SK-N-SH (cell line): Measurements from ENCODE around the gene MAML3. TPM values are rescaled to one million over a fixed set of nuclear protein-coding genes. Genes with fewer than 3 reads are reported as not detected.

Source experiments
- CTCF ChIA-PET: fragments of 300-600, 350-600 bp; formaldehyde crosslinking; extraction: SDS; loops from one replicate; lab custom pipeline; 2021; lab: Yijun Ruan, JAX
- POLR2A ChIA-PET: fragments of 350-600 bp; sonication (Branson Sonifier 250); formaldehyde crosslinking; extraction: SDS; loops from one replicate; lab custom pipeline; 2020; ENCODE audit warnings: antibody characterized with exemption, inconsistent platforms; lab: Yijun Ruan, JAX
- DNase-seq: peaks from one replicate; pipeline ENCODE4 v3.0.0; 2012
- H2AFZ ChIP-seq: fragments of 200-600 bp; sonication (generic); 2 replicates; pipeline ENCODE4 v1.8.1; 2016; ENCODE audit warnings: antibody characterized with exemption, mild to moderate bottlenecking, low read depth
- H3F3A ChIP-seq: fragments of 200-600 bp; sonication (generic); replicated peaks from 2 replicates; pipeline ENCODE3; 2016; ENCODE audit warnings: antibody characterized with exemption, mild to moderate bottlenecking; ENCODE audit not compliant: insufficient read depth
- H3K27ac ChIP-seq, 2 experiments: fragments of 200-500 bp in 1 of 2; fragments of 200-600 bp in 1 of 2; sonication (Bioruptor generic) in 1 of 2; sonication (generic), shearing (Covaris generic) in 1 of 2; 2 replicates each; pipeline versions ENCODE4 v1.5.1 to v1.6.1; 2014 to 2016; ENCODE audit warnings: low read depth in 2 of 2, inconsistent platforms in 1 of 2, low read length in 1 of 2, mild to moderate bottlenecking in 1 of 2, mixed read lengths in 1 of 2
- H3K27me3 ChIP-seq: fragments of 200-600 bp; sonication (generic), shearing (Covaris generic); 2 replicates; pipeline ENCODE4 v1.6.1; 2016; ENCODE audit warnings: mixed run types; ENCODE audit not compliant: insufficient read depth
- H3K36me3 ChIP-seq, 2 experiments: fragments of 200-500 bp in 1 of 2; fragments of 200-600 bp in 1 of 2; sonication (Bioruptor generic) in 1 of 2; sonication (generic) in 1 of 2; replicated peaks in 1 of 2; 2 replicates each; pipeline versions ENCODE3 to v1.5.1; 2014 to 2016; ENCODE audit warnings: low read length in 1 of 2, mild to moderate bottlenecking in 1 of 2; ENCODE audit not compliant: insufficient read depth in 2 of 2, control insufficient read depth in 1 of 2
- H3K4me1 ChIP-seq, 2 experiments: fragments of 200-500 bp in 1 of 2; fragments of 200-600 bp in 1 of 2; sonication (Bioruptor generic) in 1 of 2; sonication (generic), shearing (Covaris generic) in 1 of 2; 2 replicates each; pipeline versions ENCODE4 v1.5.1 to v1.6.1; 2014 to 2016; ENCODE audit warnings: low read depth in 1 of 2, low read length in 1 of 2, mixed run types in 1 of 2; ENCODE audit not compliant: insufficient read depth in 2 of 2, control insufficient read depth in 1 of 2
- H3K4me2 ChIP-seq: fragments of 200-600 bp; sonication (generic), shearing (Covaris generic); 2 replicates; pipeline ENCODE4 v1.6.1; 2017; ENCODE audit warnings: mixed run types
- H3K4me3 ChIP-seq, 2 experiments: fragments of 200-500 bp in 1 of 2; fragments of 200-600 bp in 1 of 2; sonication (Bioruptor generic) in 1 of 2; sonication (generic), shearing (Covaris generic) in 1 of 2; 2 replicates each; pipeline versions ENCODE4 v1.5.1 to v1.8.1; 2014 to 2016; ENCODE audit warnings: low read depth in 2 of 2, inconsistent platforms in 1 of 2, low read length in 1 of 2, mild to moderate bottlenecking in 1 of 2, mixed read lengths in 1 of 2, moderate library complexity in 1 of 2
- H3K79me2 ChIP-seq: fragments of 200-600 bp; sonication (generic); 2 replicates; pipeline ENCODE4 v1.8.1; 2017; ENCODE audit warnings: mild to moderate bottlenecking; ENCODE audit not compliant: insufficient read depth
- H3K9ac ChIP-seq: fragments of 200-600 bp; sonication (generic); 2 replicates; pipeline ENCODE4 v1.6.1; 2017; ENCODE audit warnings: mixed run types
- H3K9me2 ChIP-seq: fragments of 200-600 bp; sonication (generic); 2 replicates; pipeline ENCODE4 v1.6.1; 2017; ENCODE audit warnings: mixed run types
- H3K9me3 ChIP-seq: fragments of 200-600 bp; sonication (generic); 2 replicates; pipeline ENCODE4 v1.6.1; 2017; ENCODE audit warnings: mixed run types, mild to moderate bottlenecking, moderate library complexity
- H4K20me1 ChIP-seq: fragments of 200-600 bp; sonication (generic); 2 replicates; pipeline ENCODE4 v1.6.1; 2017; ENCODE audit warnings: mild to moderate bottlenecking, mixed run types; ENCODE audit not compliant: insufficient read depth
- ELF1 ChIP-seq: IDR thresholded peaks from 2 replicates; pipeline ENCODE4 v1.4.0; 2012
- EP300 ChIP-seq, 2 experiments: IDR thresholded peaks; 2 replicates each; pipeline versions ENCODE4 v1.4.0 to v1.6.1; 2012; ENCODE audit warnings: borderline replicate concordance in 1 of 2, low read depth in 1 of 2, low read length in 1 of 2
- FOSL2 ChIP-seq: IDR thresholded peaks from 2 replicates; pipeline ENCODE4 v1.4.0; 2012; ENCODE audit warnings: low read depth, mild to moderate bottlenecking, moderate library complexity, borderline replicate concordance
- FOXM1 ChIP-seq: IDR thresholded peaks from 2 replicates; pipeline ENCODE4 v1.4.0; 2012; ENCODE audit warnings: low read depth, mild to moderate bottlenecking
- GABPA ChIP-seq: IDR thresholded peaks from 2 replicates; pipeline ENCODE4 v1.4.0; 2012; ENCODE audit warnings: low read depth, mild to moderate bottlenecking
- GATA2 ChIP-seq: sonication (generic); formaldehyde crosslinking; IDR thresholded peaks from 2 replicates; pipeline ENCODE4 v1.5.0; 2020; ENCODE audit warnings: mild to moderate bottlenecking, missing genetic modification reagents
- MEF2A ChIP-seq: IDR thresholded peaks from 2 replicates; pipeline ENCODE4 v1.4.0; 2012; ENCODE audit warnings: low read depth, borderline replicate concordance
- MXI1 ChIP-seq: IDR thresholded peaks from 2 replicates; pipeline ENCODE4 v1.6.1; 2012; ENCODE audit warnings: mild to moderate bottlenecking, low read depth, low read length, improper control_type of control experiment
- NFIC ChIP-seq: IDR thresholded peaks from 2 replicates; pipeline ENCODE4 v1.4.0; 2012; ENCODE audit warnings: borderline replicate concordance
- NRF1 ChIP-seq: IDR thresholded peaks from 2 replicates; pipeline ENCODE4 v1.6.1; 2012; ENCODE audit warnings: low read depth, mild to moderate bottlenecking, low read length
- PBX3 ChIP-seq: IDR thresholded peaks from 2 replicates; pipeline ENCODE4; 2012
- RAD21 ChIP-seq: IDR thresholded peaks from 2 replicates; pipeline ENCODE4 v1.6.1; 2012; ENCODE audit warnings: mild to moderate bottlenecking, low read length
- TAF1 ChIP-seq: IDR thresholded peaks from 2 replicates; pipeline ENCODE4 v1.6.1; 2012; ENCODE audit warnings: low read depth, mild to moderate bottlenecking, low read length, moderate library complexity, borderline replicate concordance
- TCF12 ChIP-seq: IDR thresholded peaks from 2 replicates; pipeline ENCODE4 v1.4.0; 2012
- TEAD4 ChIP-seq: IDR thresholded peaks from 2 replicates; pipeline ENCODE4 v1.4.0; 2012; ENCODE audit warnings: mild to moderate bottlenecking, borderline replicate concordance; ENCODE audit not compliant: insufficient read depth
- WGBS: methylation state at CpG from one replicate; pipeline ENCODE4 v1.1.6; 2017; ENCODE audit warnings: low lambda C conversion rate; 5-methylcytosine and 5-hydroxymethylcytosine counted together
- polyA plus RNA-seq, 3 experiments: library from polyadenylated mRNA; depleted of rRNA; stranded (reverse); fragments of >200 nt; gene quantifications; 2 replicates each; pipeline ENCODE4 v1.2.3, GENCODE V29; 2012
- TF ChIP-seq, protein P1 (sequence below): IDR thresholded peaks from 2 replicates; pipeline ENCODE4 v1.4.0; 2012; ENCODE audit warnings: low read depth, borderline replicate concordance
- TF ChIP-seq, protein P2 (sequence below): fragments of 200-600 bp; sonication (generic); IDR thresholded peaks from 2 replicates; pipeline ENCODE4 v1.6.1; 2017; ENCODE audit warnings: antibody characterized with exemption, mild to moderate bottlenecking, moderate library complexity

MAML3 gene
- polyA plus RNA-seq, 1 of the 3 experiments (the other 2 are of a cell fraction) = 5.3 TPM

DNA sequence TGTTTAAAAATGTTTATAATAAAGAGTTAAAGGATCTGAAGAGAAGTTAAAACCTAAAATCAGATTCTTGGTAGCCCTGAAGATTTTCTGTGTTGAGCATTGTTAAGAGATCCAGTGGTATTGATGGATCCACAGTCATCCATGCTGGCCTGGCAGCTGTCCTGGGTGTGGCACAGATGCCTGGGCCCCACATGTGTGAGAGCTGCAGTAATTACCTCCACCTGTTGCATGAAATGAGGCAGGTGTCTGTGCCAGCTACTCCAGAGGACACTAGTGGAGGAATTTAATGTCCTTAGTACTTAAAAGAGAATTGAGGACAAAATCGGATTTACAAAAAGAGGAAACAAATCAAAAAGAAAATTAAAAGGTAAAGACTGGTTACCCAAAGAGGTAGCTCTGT is 444.3 kb downstream of the MAML3 start:
- Histone ChIP-seq H3K4me2 (no peak overlapping the region), H3K9me2 (no peaks in the 10 kb centered on the region), H3K9ac (no peak overlapping the region), H3K27ac (no peak overlapping the region; a peak in 1 of 4 replicates), H3K79me2 (no peaks in the 10 kb centered on the region), H3F3A (no peaks in the 10 kb centered on the region), H3K4me3 (no peak overlapping the region), H4K20me1 (no peaks in the 10 kb centered on the region), H3K27me3 (no peaks in the 10 kb centered on the region), H2AFZ (no peak overlapping the region), H3K9me3 (no peaks in the 10 kb centered on the region), H3K36me3 (peaks cover 4 to 12% of the 10 kb centered on the region in 2 experiments), H3K4me1 (peaks cover 0 to 4% of the 10 kb centered on the region in 2 experiments; a peak in 1 of 4 replicates)
- ChIA-PET CTCF (interaction anchor here (1.0 to 1.3 kb wide), 3 partner anchors 17 to 106 kb away, joined by 3 to 5 read pairs (median 5); no protein-coding TSS in a partner anchor), POLR2A (interaction anchor here (0.6 kb wide), 1 partner anchor 382 kb away, joined by 3 read pairs; no protein-coding TSS in a partner anchor)
- no peak for DNase-seq
- 97% methylated on average over 1 of the region's 1 CpG for WGBS
- TF ChIP-seq MXI1 (no peak), ELF1 (no peak), RAD21 (no peak), GABPA (no peak), FOSL2 (no peak), TAF1 (no peak), MEF2A (no peak), TEAD4 (no peak), GATA2 (CRISPR knock-in tag) (no peak), NRF1 (no peak), TCF12 (no peak), NFIC (no peak)
- TF ChIP-seq, protein P1, sequence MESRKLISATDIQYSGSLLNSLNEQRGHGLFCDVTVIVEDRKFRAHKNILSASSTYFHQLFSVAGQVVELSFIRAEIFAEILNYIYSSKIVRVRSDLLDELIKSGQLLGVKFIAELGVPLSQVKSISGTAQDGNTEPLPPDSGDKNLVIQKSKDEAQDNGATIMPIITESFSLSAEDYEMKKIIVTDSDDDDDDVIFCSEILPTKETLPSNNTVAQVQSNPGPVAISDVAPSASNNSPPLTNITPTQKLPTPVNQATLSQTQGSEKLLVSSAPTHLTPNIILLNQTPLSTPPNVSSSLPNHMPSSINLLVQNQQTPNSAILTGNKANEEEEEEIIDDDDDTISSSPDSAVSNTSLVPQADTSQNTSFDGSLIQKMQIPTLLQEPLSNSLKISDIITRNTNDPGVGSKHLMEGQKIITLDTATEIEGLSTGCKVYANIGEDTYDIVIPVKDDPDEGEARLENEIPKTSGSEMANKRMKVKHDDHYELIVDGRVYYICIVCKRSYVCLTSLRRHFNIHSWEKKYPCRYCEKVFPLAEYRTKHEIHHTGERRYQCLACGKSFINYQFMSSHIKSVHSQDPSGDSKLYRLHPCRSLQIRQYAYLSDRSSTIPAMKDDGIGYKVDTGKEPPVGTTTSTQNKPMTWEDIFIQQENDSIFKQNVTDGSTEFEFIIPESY = no peak

- DNase-seq = no peak
- H3K4me3 ChIP-seq = no peak overlapping the region
- H3K27me3 ChIP-seq = no peaks in the 10 kb centered on the region
- TF ChIP-seq GATA2 (CRISPR knock-in tag) (no peak), PBX3 (no peak), FOXM1 (no peak), ELF1 (no peak), MXI1 (no peak), EP300 (IDR thresholded peaks at IDR 0.05; ENCODE audit: borderline replicate concordance in 1 of 2, low read depth in 1 of 2, low read length in 1 of 2) (no peak)
- TF ChIP-seq, protein P2, sequence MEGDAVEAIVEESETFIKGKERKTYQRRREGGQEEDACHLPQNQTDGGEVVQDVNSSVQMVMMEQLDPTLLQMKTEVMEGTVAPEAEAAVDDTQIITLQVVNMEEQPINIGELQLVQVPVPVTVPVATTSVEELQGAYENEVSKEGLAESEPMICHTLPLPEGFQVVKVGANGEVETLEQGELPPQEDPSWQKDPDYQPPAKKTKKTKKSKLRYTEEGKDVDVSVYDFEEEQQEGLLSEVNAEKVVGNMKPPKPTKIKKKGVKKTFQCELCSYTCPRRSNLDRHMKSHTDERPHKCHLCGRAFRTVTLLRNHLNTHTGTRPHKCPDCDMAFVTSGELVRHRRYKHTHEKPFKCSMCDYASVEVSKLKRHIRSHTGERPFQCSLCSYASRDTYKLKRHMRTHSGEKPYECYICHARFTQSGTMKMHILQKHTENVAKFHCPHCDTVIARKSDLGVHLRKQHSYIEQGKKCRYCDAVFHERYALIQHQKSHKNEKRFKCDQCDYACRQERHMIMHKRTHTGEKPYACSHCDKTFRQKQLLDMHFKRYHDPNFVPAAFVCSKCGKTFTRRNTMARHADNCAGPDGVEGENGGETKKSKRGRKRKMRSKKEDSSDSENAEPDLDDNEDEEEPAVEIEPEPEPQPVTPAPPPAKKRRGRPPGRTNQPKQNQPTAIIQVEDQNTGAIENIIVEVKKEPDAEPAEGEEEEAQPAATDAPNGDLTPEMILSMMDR = peak; percentile 42
- TF ChIP-seq, all 33 proteins: peak for 1
- Histone ChIP-seq H3K79me2 (no peaks in the 10 kb centered on the region), H3F3A (no peaks in the 10 kb centered on the region), H3K9ac (no peak overlapping the region), H3K9me2 (no peaks in the 10 kb centered on the region), H3K4me2 (no peak overlapping the region), H4K20me1 (no peaks in the 10 kb centered on the region), H2AFZ (no peak overlapping the region), H3K9me3 (no peaks in the 10 kb centered on the region), H3K36me3 (peaks cover 10 to 15% of the 10 kb centered on the region in 2 experiments), H3K27ac (no peak overlapping the region), H3K4me1 (no peaks in the 10 kb centered on the region)
- 95% methylated on average over 4 of the region's 4 CpGs for WGBS
- POLR2A ChIA-PET = no interaction called here
- CTCF ChIA-PET = interaction anchor here (1.3 to 1.4 kb wide), 2 partner anchors 13 to 14 kb away, joined by 3 read pairs; no protein-coding TSS in a partner anchor
These were observed 449.0 kb downstream of the MAML3 start for GRCh38 chr4:139704915-139705485.
